ENCODE measurements around the gene SETD7.

The SETD7 gene

GRCh38 chr4:139556071-139556723 is at the start of gene SETD7:
Gene SETD7, minus strand, starts transcription at chr4:139556219. Its CDS starts 82 bp downstream, at chr4:139556137.
- peak; percentile 91 for DNase-seq

- DNase-seq: no peak
Measured at GRCh38 chr4:139605516-139605915, 49.5 kb upstream of the SETD7 start.

GRCh38 chr4:139603576-139604410 is 47.8 kb upstream of the SETD7 start:
- no peak for DNase-seq

GRCh38 chr4:139602776-139603360 is 46.8 kb upstream of the SETD7 start:
- DNase-seq: no peak

- no peak for DNase-seq
Measured at GRCh38 chr4:139600662-139601061, 44.6 kb upstream of the SETD7 start.

GRCh38 chr4:139599594-139600374 is 43.8 kb upstream of the SETD7 start:
- DNase-seq: no peak

GRCh38 chr4:139599076-139599475 is 43.1 kb upstream of the SETD7 start:
- no peak for DNase-seq

- no peak for DNase-seq
Measured at GRCh38 chr4:139596684-139597279, 40.8 kb upstream of the SETD7 start.

- DNase-seq: no peak
Measured at GRCh38 chr4:139596034-139596683, 40.1 kb upstream of the SETD7 start.

GRCh38 chr4:139594591-139595185 is 38.7 kb upstream of the SETD7 start:
- DNase-seq: no peak

GRCh38 chr4:139593091-139593564 is 37.1 kb upstream of the SETD7 start:
- DNase-seq: no peak

GRCh38 chr4:139589336-139590018 is 33.5 kb upstream of the SETD7 start:
- DNase-seq: no peak

GRCh38 chr4:139587446-139587845 is 31.4 kb upstream of the SETD7 start:
- no peak for DNase-seq

- DNase-seq: no peak
Measured at GRCh38 chr4:139585473-139585872, 29.5 kb upstream of the SETD7 start.

- DNase-seq: no peak
Measured at GRCh38 chr4:139584784-139585183, 28.8 kb upstream of the SETD7 start.

- no peak for DNase-seq
Measured at GRCh38 chr4:139584013-139584412, 28.0 kb upstream of the SETD7 start.

GRCh38 chr4:139582044-139582443 is 26.0 kb upstream of the SETD7 start:
- DNase-seq: no peak

- no peak for DNase-seq
Measured at GRCh38 chr4:139581096-139581495, 25.1 kb upstream of the SETD7 start.

- DNase-seq: peak; percentile 74
Measured at GRCh38 chr4:139576219-139576618, 20.2 kb upstream of the SETD7 start.

- DNase-seq: no peak
Measured at GRCh38 chr4:139575072-139575471, 19.1 kb upstream of the SETD7 start.

GRCh38 chr4:139574641-139575040 is 18.6 kb upstream of the SETD7 start:
- DNase-seq: no peak

Data from right hindlimb (tissue), 1 donor.